Measurements from ENCODE around the gene CLDN34.
A peak's percentile ranks its signal among the peaks of the same experiment; 100 is the strongest.

Gene CLDN34

DNA sequence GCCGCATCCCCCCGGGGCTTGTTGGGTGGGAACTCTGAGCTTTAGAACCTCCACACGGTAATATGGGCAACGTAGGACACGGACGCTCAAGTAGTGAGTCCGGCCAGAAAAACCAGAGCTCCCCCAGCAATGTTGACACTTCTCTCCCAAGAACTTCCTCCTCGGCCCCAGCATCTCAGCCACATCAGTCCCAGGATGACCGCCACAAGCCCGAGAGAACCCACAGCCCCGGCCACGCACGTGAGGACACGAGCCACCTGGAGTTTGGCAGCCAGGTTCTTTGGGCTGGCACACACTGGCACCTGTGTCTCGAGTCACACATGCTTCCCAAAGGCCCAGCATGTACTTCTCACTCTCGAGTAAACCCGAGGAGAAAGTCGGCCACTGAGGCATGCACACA, 16.3 kb downstream of the CLDN34 start:
- DNase-seq: no peak

DNA sequence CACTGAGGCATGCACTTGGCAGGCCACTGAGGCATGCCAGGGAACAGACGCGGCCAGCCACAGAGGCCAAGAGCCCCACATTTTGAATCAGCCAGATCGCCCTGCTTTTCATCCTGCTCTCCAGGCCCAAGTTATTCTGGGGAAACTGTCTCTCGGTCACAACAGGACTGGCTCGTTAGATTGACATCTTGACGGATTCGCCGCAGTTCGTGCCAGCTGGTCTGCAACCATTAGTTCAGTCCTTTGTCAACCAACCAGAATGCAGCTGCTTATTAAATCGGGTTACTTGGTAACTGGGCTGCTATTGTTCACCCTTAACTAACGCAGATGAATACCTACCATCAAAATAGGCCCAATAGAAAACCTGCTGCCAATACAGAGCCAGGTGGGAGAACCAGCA, 16.7 kb downstream of the CLDN34 start:
- no peak for DNase-seq

DNA sequence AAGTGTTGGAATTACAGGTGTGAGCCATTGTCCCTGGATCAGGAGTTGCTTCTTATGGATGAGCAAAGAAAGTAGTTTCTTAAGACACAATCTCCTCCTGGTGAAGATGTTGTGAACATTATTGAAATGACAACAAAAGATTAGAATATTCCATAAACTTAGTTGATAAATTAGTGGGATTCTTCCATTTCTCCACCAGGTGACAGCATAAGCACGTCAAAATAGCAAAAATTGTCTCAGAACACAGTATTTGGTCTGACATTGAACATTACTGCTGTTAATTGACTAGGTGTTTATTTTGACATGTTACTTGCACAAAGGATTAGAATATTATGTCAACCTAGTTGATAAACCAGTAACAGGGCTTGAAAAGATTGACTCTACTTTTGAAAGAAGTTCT, 21.6 kb downstream of the CLDN34 start:
- DNase-seq: peak in 1 of 2 donors; percentile 29

DNA sequence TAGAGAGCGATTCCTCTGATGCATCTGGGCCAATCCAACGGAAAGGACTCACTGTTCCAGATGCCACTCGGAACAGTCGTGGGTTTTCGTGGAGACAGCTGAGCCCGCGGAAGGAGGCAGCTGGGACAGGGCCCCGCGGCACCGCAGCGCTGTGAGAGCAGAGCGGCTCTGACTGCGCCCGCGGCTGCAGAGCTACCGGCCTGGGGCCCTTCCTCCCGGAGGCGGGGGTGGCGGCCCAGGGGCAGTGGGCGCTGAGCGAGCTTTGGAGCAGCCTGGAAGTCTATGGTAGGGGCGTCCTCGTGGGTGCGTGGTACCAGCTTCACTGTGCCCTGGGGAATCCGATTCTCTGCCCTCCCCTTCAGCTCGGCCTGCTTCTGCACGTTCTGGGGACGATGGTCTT, 24.9 kb downstream of the CLDN34 start:
- DNase-seq: no peak

DNA sequence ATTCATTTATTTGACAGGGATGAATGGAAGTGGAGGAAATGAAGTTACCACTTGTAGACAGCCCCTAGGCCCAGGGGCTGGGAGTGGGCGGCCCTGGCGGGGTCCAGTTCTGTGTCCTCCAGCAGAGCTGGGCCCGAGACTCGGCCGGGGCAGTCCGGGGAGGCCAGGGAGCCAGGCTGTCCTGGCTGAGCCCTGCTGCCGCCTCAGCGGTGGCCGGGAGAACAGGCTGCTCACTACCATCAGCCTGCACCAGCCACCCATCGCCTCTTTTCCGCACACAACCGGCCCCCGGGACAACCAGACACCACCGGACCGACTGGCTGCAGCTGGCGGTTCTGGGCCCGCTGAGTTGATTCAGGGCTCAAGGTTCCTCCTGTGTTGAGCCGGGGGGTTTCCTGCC, 25.6 kb downstream of the CLDN34 start:
- DNase-seq: no peak

DNA sequence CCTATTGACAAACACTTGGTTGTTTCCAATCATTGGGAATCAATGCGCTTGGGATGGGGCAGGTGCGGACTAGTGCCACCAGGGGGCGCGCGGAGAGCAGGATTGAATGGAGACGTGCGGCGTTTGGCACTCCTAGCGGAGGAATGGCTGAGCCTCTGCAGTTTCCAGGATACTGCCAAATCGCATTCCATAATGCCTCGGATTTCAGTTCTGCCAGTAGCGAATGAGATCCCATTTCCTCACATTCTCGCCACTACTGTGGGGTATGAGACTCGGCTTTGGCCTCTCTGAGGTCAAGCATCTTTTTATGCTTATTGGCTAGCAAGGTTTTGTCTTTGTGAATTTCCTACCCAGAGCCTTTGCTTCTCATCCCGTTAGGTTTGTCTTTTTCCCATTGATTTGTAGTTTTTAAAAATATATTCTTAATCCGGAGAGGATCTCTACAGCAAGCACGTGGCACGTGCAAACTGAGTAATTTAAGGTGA, 28.7 kb downstream of the CLDN34 start:
- peak; percentile 73 to 75 for DNase-seq

DNA sequence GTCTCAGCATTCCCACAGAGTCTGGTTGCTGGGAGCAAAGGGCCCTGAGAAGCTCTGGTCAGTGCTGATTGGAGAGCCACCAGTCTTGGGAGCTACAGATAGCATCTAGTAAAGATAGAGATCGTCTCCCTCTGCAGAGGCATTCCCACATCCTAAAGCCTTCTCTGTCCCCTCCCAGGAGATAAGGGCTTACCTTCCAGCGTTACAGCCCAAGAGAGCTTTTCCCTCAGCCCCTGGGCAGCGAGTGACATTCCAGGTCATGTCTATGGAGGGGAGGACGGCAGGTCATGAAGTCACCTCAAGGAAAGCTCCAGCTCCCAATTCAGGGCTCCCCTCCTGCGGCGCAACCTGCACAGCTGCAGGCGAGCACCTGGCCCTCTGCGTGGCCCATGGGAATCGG, 29.9 kb downstream of the CLDN34 start:
- DNase-seq: no peak

DNA sequence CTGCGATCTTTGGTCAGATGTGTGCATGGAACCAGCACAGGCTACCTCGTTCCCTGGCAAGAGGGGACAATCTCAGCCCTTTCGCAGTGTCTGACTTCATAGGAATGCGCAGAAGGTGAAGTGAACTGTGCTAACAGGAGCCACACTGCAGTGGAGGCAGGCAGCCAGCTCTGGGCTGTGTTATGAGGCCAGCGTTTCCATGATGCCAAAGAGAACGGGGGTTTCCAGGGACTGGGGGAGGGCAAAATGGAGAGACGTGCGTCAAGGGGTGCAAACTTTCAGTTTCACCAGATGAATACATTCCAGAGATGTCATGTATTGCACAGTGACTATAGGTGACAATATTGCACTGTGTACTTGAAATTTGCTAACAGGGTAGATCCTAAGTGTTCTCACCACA, 30.4 kb downstream of the CLDN34 start:
- DNase-seq: no peak

DNA sequence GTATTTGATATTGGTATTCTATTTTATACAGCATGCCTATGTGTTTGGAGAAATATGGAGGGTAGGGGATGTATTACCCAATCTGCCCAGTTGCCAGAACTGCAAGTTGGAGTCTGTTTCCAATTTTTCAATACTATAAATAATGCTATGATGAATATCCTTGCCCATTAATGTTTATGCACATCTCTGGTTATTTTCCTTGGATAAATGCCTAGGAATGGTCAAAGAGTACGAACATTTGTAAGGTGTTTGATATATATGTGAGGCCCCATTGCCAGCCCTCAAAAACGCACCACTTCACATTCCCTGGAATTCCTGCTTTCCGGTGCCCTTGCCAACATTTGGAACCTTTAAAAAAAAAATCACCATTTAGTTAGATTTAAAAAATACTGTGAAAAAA, 34.3 kb downstream of the CLDN34 start:
- DNase-seq: no peak

DNA sequence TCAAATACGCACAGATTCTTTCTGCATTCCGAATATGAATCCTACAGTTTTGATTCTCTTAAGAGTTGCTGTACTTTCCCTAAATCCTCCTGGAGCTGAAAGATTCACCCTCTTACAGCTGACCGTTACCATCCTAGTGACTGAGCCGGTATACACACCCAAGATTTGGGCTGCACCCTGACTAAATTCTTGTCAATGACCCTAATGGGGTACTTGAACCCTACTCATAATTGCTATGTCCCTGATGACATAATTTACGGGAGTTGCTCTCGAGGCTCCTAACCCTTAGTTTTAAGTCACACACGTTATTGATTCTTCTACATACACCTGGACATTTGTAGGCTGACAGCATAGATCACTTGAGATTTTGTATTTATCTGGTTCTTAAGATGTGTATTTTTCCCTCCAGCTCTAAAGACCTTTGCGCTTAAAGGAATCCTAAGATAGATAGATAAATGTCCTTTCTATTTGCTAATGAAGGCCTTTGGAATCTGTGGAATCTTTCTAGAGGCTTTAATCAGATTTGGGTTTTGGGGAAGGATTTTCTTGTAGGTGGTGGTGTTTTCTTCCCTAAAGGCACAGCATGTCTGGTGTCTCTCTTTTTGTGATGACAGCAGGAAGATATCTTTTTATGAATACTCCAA, 37.8 kb downstream of the CLDN34 start:
- DNase-seq: no peak

DNA sequence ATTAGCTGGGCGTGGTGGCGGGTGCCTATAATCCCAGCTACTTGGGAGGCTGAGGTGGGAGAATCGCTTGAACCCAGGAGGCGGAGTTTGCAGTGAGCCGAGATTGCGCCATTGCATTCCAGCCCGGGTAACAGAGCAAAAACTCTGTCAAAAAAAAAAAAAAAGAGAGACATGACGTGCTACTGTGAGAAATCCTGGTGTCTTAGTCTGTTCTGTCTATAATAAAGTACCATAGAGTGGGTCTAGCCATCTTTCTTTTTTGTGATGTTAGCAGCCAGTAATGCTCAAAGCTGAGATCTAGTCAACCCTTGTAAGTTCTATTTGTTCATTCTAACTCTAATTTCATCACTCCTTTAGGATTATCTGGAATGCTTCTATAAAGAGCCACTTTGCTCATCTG, 38.9 kb downstream of the CLDN34 start:
- no peak for DNase-seq

DNA sequence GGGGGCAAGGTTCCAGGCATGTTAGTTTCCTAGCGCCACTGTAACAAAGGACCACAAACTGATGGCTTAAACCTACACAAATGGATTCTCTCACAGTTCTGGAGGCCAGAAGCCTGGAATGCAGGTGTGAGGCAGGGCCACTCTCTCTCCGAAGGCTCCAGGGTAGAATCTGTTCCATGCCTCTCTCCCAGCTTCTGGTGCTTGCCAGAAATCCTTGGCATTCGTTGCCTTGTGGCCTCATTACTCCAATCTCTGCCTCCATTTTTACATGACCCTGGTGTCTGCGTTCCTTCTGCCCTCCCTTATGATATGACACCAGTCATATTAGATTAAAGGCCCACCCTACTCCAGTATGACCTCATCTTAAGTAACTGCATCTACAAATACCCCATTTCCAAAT, 39.6 kb downstream of the CLDN34 start:
- DNase-seq: no peak

DNA sequence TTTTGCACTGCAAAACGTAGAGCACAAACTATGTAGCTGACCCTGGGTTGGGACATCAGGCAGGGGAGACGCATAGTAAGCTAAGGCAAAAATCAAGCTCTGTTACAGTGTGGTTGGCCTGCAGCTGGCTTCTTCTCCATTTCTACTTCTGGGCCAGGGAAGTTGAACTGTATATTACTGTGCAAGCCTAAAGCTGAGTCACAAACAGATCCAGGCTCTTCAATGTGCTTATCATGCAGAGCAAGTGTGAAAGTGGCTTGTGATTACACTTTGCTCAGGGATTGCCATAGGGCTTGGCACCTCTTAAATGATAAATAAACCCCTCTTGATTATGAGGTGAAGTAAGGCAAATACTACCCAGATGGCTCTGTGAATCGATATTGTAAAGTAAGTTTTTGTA, 40.5 kb downstream of the CLDN34 start:
- DNase-seq: no peak

DNA sequence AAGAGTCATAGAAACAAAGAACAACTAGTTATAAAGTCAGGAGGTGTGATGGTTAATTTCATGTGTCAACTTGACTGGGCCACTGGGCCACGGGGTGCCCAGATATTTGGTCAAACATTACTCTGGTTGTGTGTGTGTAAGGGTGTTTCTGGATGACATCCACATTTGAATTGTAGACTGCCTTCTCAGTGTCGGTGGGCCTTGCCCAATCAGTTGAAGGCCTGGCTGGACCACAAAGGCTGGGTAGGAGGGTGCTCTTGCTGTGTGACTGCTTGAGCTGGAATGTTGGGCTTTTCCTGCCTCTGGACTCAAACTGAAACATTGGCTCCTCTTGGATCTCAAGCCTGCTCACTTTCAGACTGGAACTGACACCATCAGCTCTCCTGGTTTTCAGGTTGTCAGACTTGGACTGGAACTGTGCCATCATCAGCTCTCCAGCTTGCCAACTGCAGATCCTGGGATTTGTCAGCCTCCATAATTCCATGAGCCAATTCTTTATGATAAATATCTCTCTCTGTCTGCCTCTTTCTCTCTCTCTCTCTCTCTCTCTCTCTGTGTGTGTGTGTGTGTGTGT, 41.4 kb downstream of the CLDN34 start:
- no peak for DNase-seq

DNA sequence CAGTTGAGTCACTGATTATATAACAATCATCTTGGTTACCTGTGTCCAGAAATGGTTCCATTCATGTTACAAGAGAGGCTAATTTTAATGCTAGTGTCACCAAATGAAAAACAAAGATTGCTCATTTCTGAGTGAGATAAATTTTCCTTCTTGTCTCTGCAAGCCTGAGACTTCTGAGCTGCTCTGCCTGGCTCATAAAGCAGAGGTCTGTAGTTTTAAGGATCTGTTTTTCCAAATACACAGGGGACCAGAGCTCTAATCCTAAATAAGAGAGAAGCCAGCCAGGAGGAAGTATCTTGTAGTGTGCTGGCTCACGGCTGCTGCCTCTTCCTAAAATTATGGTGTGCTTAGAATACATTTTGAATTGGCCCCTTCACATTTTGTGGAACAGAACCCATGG, 42.6 kb downstream of the CLDN34 start:
- DNase-seq: no peak

DNA sequence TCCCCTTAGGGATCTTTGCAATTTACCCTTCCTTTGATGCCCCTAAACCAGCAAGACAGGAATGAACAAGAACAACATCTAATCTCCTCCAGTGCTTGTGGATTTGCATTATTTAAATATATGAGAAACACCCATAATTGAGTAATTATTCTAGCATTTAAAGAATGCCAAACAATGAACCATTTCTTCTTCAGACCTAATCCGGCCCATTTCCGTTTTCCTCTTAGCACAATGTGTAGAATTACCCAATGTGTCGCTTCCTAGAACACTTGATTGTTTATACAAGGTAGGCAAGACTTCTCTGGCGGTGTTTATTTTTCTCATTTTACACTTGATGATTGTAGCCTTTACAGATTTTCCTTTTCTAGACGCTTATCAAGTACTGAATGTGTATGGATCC, 43.5 kb downstream of the CLDN34 start:
- DNase-seq: no peak

DNA sequence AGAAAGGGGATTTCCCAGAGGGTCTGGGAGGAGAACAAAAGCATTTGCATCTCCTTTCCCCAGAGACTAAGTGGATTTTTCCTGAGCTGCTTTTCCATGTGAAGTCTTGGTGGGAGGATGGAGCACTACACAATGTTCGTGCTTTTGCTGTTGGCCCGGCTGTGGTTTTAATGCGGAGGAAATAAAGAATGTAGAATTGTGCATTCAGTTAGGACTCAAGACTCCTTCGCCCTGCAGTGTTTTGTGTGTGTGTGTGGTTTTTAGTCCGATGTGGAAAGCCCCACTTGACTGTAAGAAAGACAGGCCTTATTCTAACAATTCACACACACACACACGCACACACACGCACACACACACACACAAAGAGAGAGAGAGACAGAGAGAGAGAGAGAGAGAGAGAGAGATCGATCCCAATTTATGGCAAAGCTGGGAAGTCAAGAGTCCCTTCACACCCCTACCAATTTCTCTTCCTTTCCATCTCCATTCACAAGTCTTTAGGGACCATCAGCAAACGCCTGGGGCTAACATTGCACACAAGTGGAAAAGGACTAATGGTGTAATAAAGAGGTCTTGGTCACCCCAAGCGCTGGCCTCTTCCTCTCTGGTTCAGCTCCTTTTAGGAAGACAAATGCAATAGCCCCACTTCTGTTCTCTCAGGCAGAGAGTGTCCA, 44.2 kb downstream of the CLDN34 start:
- DNase-seq: peak; percentile 38 to 46

DNA sequence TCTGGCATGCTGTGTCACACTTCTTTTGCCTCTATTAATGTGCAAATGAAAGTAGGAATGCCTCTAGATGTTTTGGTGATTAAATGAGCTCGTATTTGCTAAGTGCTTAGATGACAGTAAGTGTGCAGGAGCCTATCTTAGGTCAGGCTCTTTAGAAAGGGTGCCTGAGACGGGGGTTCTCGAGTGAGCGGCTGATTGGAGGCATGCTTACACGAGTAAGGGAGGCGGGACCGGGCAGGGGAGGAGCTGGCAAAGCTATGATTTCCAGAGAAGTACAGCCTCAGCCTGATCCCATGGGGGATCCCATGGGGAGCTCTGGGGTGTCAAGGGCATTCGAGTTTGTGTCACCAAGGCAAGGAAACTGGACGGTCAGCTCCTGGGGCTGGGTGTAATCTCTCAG, 44.8 kb downstream of the CLDN34 start:
- DNase-seq: peak in 1 of 2 donors; percentile 25

DNA sequence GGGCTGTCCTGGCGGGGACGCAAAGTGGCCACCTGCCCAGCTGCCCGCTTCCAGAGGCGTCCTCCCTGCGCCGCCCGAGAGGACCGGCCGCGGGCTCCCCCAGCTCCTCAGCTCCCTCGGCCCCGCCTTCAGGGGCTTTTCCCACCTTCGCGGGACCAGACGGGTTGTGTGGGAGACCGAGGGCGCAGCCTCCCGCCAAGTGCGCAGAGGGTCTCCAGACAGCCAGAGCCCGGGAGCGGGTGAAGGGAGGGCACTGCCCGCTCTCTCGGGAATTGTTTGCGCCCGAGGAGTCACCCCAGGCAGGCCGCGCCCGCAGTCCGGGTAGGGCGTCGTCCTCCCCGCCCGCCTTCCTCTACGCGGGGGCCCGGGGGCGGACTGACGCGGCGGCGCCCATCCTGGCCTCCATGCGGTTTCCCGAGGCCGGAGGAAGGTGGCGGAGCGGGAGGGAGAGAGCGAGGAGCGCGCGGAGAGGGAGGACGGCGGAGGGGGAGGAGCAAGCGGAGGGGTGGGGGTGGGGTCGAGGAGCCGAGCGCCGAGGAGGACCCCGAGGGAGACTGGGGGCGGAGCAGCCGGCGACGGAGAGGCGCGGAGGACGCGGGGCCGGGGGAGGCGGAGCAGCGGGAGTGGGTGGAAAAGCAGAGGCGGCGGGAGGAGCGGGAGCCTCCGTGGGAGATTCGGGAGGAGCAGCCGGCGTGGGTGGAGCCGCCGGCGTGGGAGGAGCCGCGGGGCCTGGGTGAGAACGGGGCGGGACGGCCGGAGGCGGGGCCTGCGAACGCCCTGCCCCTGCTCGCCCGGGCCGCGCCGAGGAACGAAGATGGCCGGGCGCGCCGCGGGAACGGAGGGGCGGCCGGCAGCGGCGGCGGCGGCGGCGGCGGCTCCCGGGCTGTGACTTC, 47.5 kb downstream of the CLDN34 start:
- DNase-seq: peak; percentile 74 to 82

DNA sequence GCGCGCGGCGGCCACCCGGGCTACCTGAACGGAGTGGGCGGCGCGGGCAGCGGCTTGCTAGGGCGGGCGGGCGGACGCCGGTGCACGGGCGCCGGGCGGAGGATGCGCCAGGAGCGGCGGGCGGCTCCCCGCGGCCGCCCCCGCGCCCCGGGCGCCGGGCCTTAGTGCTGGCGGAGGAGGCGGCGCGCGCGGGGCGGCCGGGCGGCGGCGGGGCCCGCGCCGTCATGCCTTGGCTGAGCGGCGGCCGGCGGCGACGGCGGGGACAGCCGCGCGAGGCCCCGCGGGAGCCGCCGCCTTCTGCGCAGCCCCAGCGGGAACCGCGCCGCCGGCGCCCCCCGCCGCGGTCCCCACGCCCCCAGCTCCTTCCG, 48.2 kb downstream of the CLDN34 start:
- DNase-seq: no peak

DNA sequence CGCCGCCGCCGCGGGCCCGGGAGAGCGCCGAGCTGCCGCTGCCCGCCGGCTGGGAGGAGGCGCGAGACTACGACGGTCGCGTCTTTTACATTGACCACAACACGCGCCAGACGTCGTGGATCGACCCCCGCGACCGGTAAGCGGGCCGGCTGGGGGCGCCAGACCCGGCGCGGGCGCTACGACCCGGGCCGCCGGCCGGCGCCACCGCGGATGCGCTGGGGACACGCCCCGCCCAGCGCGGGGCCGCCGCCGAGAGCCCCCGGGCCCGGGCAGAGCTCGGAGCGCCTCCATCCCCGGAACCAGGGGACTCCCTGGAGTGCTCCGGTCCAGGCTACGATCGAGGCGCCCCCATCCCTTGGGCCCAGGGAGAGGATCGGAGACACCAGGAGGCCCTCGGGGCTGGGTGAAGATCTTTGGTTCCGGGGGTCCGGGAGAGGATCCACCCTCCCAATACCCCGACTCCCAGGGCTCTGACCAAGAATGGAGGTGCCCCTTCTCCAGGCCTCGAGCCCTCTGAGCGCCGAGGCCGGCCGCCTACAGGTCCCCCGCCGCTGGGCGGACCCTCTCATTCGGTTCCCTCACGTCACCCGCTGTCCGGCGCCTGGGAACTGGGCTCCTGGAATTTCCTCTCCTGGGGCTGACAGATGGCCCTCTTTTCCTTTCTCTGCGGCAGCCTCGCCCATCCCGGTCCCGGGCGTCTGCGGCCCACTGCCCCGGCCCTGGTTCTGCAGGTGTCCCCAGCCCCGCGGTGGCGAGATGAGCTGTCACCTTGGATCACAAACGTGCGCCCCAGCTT, 48.8 kb downstream of the CLDN34 start:
- no peak for DNase-seq

DNA sequence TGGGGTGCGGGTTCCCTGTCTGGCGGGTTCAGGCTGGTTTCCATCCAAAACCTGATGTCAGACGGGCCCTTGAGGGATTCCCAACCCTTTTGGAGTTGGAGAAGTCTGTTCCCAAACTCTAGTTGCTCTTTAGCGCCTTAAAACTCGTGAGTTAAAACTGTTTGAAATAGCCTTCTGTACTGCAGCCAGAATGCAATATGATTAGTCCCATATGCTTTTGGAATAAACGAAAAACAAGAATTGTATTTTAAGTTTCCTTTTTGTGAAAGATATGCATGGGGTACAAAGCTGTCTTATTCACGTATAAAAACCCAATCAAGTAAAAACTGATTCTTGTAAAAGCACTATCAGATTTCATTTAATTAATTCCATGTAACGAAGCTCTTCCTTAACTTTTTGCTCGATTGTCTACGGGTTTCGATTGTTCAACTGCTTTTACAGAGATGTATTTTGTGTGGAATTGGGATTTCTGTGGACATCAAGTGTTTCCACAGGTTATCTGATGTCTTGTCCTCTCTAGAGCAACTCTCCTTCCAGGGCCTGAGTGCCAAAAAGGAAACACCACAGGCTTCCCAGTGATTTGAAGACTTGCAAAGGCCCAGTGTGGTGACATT, 49.5 kb downstream of the CLDN34 start:
- DNase-seq: no peak
